H1 (cell line): ENCODE results near the gene SPACA9.

Experiments used
- BCL11A ChIP-seq, 2 experiments: IDR thresholded peaks; one replicate each; pipeline ENCODE4 v1.6.1; 2011; ENCODE audit warnings: low read depth in 2 of 2, low read length in 2 of 2, mild to moderate bottlenecking in 2 of 2
- CREB1 ChIP-seq: IDR thresholded peaks from 2 replicates; pipeline ENCODE4 v1.6.1; 2012; ENCODE audit warnings: inconsistent platforms
- EZH2 ChIP-seq: fragments of 200-600 bp; sonication (generic); IDR thresholded peaks from 2 replicates; pipeline ENCODE4 v1.7.1; 2012; ENCODE audit warnings: low read depth, mild to moderate bottlenecking, moderate library complexity, low read length, inconsistent platforms; ENCODE audit not compliant: severe bottlenecking
- GABPA ChIP-seq: IDR thresholded peaks from 2 replicates; pipeline ENCODE4 v1.6.1; 2011; ENCODE audit warnings: mild to moderate bottlenecking, low read length, moderate library complexity, borderline replicate concordance; ENCODE audit not compliant: insufficient read depth
- HDAC2 ChIP-seq, 2 experiments: fragments of 300-600 bp in 1 of 2; sonication (generic) in 1 of 2; IDR thresholded peaks; 2 replicates each; pipeline ENCODE4 v1.6.1; 2011 to 2012; ENCODE audit warnings: low read depth in 2 of 2, low read length in 2 of 2, mild to moderate bottlenecking in 2 of 2, moderate library complexity in 2 of 2, borderline replicate concordance in 1 of 2, inconsistent platforms in 1 of 2
- PHF8 ChIP-seq: fragments of 200-600 bp; sonication (generic); conservative IDR thresholded peaks from 2 replicates; pipeline ENCODE4 v1.7.1; 2012; ENCODE audit warnings: low read depth, mild to moderate bottlenecking, inconsistent platforms, low read length, moderate library complexity
- POLR2A ChIP-seq, 2 experiments: IDR thresholded peaks; 1 replicate in 1 of 2; 2 replicates in 1 of 2; pipeline ENCODE4 v1.6.1; 2011; ENCODE audit warnings: low read depth in 2 of 2, low read length in 2 of 2, mild to moderate bottlenecking in 2 of 2; ENCODE audit errors: control extremely low read depth in 1 of 2
- SP1 ChIP-seq: IDR thresholded peaks from 2 replicates; pipeline ENCODE4 v1.6.1; 2011; ENCODE audit warnings: low read depth, low read length
- TAF1 ChIP-seq: IDR thresholded peaks from 2 replicates; pipeline ENCODE4 v1.6.1; 2011; ENCODE audit warnings: mild to moderate bottlenecking, low read depth, low read length
- USF2 ChIP-seq: IDR thresholded peaks from 2 replicates; pipeline ENCODE4 v1.6.1; 2011; ENCODE audit warnings: low read length, improper control_type of control experiment
- YY1 ChIP-seq: IDR thresholded peaks from 2 replicates; pipeline ENCODE4 v1.6.1; 2011; ENCODE audit warnings: low read depth, mild to moderate bottlenecking, low read length
- TF ChIP-seq, protein P1 (sequence below), 3 experiments: IDR thresholded peaks; 1 replicate in 2 of 3; 2 replicates in 1 of 3; pipeline versions ENCODE4 v1.5.1 to v1.6.1; 2011; ENCODE audit warnings: low read length in 3 of 3, mild to moderate bottlenecking in 3 of 3, inconsistent platforms in 2 of 3, low read depth in 1 of 3, moderate library complexity in 1 of 3; ENCODE audit not compliant: insufficient read depth in 1 of 3; ENCODE audit errors: control extremely low read depth in 1 of 3

- TF ChIP-seq, protein P1, sequence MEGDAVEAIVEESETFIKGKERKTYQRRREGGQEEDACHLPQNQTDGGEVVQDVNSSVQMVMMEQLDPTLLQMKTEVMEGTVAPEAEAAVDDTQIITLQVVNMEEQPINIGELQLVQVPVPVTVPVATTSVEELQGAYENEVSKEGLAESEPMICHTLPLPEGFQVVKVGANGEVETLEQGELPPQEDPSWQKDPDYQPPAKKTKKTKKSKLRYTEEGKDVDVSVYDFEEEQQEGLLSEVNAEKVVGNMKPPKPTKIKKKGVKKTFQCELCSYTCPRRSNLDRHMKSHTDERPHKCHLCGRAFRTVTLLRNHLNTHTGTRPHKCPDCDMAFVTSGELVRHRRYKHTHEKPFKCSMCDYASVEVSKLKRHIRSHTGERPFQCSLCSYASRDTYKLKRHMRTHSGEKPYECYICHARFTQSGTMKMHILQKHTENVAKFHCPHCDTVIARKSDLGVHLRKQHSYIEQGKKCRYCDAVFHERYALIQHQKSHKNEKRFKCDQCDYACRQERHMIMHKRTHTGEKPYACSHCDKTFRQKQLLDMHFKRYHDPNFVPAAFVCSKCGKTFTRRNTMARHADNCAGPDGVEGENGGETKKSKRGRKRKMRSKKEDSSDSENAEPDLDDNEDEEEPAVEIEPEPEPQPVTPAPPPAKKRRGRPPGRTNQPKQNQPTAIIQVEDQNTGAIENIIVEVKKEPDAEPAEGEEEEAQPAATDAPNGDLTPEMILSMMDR (IDR thresholded peaks at IDR 0.05; ENCODE audit: control extremely low read depth in 1 of 3, insufficient read depth in 1 of 3, low read depth in 1 of 3, low read length in 3 of 3): no peak
- TF ChIP-seq TAF1: no peak
- TF ChIP-seq BCL11A (IDR thresholded peaks at IDR 0.05; ENCODE audit: low read depth in 2 of 2, low read length in 2 of 2): no peak
- TF ChIP-seq SP1: no peak
- TF ChIP-seq POLR2A (IDR thresholded peaks at IDR 0.05; ENCODE audit: control extremely low read depth in 1 of 2, low read depth in 2 of 2, low read length in 2 of 2): no peak
- TF ChIP-seq EZH2: no peak
- TF ChIP-seq YY1: no peak
- no peak for TF ChIP-seq HDAC2 (IDR thresholded peaks at IDR 0.05; ENCODE audit: borderline replicate concordance in 1 of 2, low read depth in 2 of 2, low read length in 2 of 2)
- TF ChIP-seq PHF8: no peak
- no peak for TF ChIP-seq CREB1
- TF ChIP-seq USF2: no peak
- no peak for TF ChIP-seq GABPA
Measured at GRCh38 chr9:132905726-132906125, 27.0 kb downstream of the SPACA9 start.
